GM18498 (cell line): ENCODE results near the gene FBLIM1.

ENCODE experiments used
- ATAC-seq: cut with Tn5 transposase; IDR thresholded peaks from one replicate; pipeline ENCODE4 v1.9.1; 2021; ENCODE audit warnings: mild to moderate bottlenecking, moderate library complexity; ENCODE audit not compliant: unreplicated experiment

Gene FBLIM1, protein sequence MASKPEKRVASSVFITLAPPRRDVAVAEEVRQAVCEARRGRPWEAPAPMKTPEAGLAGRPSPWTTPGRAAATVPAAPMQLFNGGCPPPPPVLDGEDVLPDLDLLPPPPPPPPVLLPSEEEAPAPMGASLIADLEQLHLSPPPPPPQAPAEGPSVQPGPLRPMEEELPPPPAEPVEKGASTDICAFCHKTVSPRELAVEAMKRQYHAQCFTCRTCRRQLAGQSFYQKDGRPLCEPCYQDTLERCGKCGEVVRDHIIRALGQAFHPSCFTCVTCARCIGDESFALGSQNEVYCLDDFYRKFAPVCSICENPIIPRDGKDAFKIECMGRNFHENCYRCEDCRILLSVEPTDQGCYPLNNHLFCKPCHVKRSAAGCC

DNA sequence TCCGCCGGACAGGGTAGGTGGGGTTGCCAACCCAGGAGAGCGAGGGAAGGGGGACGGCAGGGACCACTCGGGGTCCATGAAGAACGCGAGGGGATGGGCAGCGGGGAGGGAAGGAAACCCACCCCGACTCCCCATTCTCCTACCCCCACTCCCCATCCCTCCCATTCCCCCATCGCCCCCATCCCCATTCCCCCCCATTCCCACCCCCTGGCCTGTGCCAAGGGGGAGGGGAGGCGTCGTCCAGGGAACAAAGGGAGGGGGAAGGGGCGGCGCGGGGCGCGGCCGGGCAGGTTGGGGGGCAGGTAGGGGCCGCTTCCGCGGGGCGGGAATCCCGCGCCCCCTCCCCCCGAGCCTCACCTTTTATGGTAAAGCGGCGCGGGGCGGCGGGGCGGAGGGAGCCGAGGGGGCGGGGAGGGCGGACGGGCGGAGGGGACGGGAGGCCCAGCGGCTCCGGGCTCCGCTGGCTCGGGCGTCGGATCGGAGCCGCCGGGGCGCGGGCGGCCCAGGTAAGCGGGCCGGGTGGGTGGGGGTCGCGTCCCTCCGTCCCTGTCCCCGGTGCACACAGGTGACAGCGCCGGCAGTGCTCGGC lies at the start of gene FBLIM1:
FBLIM1 (plus strand) TSS at position 453 of the 589 bp plus-strand sequence. CDS start 6,189 bp downstream, outside the sequence.
- ATAC-seq: no peak

DNA sequence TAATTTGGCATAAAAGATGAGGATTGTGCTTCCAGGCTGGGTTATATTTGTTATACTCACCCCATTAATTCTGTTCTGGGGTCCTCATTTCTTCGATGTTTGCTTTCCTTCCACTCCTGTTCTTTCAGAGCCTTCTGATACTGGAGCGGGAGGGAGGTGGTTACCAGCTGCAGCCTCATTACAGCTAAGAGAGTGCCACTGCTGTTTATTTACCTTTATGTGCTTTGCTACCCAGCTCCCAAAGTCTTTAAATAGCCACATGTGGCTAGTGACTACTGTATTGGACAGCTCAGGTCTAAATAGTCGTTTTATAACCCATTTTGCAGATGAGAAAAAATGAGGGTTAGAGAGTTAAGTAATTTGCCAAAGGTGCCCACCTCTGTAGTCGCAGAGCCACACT lies 49.4 kb upstream of the FBLIM1 start:
- ATAC-seq: no peak

DNA sequence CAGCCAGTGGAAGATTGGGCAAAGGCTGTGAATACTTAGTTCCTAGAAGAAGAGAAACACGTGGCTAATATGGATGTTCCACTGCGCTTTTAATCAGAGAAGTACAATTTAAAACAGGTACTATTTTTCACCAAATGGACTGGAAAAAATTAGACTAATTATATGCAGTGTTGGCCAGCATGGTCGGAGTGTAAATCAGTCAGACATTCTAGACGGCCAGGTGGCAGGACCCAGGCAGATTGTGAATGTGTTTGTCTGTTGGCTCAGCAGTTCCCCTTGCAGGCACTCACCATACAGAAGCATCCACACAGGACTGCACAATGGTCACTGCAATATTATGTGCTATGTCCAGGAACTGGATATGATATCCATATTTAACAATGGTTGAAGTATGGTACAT lies 46.4 kb upstream of the FBLIM1 start:
- ATAC-seq: no peak

DNA sequence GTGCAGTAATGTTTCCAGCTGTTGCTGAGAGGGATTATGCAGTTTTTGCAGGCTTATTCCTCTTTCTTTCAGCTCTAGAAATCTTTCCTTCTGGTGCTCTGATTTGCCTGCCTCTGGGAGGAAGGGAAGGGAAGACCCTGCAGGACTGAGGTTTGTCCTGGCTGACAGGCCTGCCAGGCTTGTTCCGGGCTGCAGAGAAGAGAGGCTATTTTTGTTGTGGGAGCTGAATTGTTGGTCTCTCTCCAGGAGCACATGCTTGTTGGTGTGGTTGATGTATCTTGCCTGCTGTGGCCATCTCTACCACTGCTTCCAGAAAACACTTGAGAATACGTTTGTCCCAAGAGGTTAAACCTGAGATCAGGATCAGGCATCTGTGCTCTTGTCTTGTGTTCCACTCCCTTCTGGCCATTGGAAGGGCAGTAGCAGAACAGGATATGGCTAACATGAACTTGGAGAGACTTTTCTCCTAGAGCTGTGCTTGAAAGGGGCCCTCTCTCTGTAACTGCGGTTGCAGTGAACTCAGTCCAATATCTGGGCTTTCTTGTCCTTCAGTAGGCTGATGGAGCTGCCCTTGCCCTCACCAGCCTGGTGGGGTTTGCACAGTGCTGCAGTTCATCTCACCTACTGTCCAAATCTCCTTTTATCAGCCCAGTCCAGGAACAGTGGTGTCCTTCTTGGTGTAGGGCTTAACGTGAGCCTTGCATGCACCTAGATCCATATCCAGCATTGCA lies 44.0 kb upstream of the FBLIM1 start:
- ATAC-seq: no peak

DNA sequence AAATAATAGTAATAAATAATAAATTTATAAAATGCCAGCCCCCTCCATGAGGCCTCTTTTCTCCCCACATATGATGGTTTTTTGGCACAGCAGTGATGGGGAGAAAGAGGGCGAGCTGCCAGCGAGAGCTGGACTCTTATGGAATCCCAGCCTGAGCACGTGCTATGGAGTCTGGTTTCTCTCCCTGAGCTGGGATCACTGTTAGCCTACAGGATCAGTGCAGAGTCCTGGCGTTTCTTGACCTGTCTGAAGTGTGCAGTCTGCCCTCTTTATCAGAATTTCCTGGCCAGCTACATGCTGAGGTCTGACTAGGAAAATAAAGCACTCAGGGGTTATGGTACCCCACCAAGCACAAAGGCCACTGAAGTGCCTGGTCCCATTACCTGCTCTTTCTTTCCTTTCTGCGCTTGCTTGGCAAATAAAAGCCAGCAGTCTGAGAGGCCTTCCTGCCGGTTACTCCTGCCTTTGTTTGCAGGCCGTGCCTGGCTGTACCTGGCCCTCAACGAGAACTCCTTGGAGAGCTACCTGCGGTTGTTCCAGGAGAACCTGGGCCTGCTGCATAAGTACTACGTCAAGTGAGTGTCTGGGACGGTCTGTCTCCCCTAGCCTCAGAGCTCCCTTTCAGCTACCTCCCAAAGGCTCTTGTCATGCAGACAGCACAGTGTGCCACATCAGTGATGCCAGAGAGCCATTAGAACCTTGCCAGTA lies 41.0 kb upstream of the FBLIM1 start:
- no peak for ATAC-seq

DNA sequence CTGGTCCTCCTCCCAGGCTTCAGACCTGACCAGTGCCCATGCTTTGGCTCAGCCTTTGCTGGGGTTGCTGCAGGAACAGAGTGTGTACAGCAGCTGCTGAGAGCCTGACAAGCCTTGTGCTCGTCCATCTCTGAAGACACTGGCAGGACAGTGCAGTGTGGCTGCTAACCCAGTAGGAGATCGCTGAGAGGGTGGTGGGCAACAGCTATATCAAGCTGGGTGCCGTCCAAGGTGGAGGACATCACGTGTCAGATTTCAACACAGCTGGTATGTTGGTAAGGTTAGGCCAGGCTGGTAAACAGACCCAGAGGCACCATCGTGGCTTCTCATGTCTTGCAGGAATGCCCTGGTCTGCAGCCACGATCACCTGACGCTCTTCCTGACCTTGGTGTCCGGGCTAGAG lies 40.4 kb upstream of the FBLIM1 start:
- no peak for ATAC-seq

DNA sequence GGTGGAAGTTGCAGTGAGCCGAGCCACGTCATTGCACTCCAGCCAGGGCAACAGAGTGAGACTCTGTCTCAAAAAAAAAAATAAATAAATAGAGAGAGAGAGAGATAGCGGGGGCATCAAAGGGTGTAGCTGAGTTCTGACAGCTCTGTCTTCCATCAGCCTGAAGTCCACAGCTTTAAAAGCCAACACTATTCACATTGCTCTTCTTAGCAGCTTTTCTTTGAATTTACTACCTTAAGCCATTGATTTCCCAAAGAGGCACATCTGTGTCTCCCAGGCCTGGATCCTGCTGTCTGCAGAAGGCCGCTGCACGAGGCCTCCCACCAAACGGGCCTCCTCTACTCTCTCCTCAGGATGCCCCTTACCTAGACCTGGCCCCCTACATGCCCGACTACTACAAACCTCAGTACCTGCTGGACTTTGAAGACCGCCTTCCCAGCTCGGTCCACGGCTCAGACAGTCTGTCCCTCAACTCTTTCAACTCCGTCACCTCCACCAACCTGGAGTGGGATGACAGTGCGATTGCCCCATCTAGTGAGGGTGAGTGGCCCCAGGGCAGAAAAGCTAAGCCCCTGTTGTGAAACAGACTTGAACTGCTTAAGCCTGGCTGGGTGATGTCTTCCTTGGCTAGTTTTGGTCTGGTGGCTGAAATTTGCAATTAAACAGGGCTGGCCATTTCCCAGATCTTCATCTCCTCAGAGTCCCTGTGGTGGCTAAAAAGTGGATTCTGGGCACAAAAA lies 39.0 kb upstream of the FBLIM1 start:
- no peak for ATAC-seq

DNA sequence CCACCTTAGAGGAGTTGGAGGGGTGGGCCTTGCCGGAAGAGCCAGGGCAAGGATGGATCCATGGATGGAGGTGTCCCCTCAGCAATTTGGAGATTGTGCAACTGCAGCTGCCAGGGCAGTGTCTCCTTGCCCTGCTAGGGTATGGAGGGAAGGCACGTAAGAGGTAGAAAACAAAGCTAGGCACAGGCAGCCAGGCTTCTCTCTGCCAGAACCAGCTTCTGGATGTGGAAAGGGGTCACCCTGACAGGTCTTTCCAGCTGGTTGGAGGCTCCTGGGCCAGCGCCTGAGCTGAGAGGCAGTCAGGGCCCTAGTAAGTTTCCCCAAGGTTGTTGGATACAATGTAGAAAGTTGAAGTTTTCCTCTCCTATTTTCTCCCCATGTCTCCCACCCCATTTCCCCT lies 37.7 kb upstream of the FBLIM1 start:
- no peak for ATAC-seq

DNA sequence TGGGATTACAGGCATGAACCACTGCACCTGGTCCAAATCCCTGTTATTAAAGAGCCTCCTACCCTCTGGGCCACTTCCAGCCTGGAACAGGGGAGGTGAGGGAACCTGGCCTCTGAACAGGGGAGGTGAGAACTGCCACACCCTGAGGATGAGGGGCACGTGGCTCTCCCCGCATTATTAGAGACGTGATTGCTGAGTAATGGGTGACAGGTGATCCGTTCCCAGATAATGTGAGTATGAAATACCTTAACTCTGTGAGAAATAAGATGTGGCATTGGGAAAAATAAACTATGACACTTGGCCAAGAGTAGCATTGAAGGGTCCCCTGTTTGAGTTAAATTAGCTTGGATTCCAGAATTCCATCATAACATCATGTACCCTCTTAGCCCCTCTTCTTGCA lies 36.2 kb upstream of the FBLIM1 start:
- no peak for ATAC-seq

DNA sequence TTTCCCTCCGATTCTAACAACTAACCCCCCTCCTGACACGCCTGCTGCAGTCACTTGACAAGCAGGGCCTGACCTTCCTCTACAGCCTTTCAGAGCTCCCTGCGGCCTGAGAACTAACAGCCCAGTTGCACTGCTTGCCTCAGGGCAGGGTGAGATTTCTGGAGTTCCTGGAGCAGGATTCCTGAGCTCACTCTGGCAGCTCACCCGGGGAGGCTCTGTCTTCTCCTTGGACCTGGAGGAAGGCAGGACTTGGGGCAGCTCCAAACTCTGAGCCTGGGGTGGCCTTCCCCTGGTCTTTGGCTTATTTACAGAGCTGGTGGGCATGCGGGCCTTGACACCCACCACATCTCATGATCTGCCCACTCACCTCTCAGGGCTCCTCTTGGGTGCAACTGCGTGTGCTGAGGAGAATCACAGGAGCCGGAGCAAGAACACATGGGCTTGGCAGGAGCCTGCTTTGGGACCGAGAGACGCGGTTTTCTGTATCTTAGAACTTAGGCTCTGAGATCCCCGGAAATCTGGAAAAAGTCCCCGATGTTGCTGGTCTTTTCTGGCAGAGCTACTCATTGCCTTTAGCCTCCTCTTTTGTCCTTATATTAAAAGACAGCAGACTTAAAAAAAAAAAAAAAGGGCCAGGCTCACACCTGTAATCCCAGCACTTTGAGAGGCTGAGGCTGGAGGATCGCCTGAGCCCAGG lies 35.6 kb upstream of the FBLIM1 start:
- no peak for ATAC-seq

DNA sequence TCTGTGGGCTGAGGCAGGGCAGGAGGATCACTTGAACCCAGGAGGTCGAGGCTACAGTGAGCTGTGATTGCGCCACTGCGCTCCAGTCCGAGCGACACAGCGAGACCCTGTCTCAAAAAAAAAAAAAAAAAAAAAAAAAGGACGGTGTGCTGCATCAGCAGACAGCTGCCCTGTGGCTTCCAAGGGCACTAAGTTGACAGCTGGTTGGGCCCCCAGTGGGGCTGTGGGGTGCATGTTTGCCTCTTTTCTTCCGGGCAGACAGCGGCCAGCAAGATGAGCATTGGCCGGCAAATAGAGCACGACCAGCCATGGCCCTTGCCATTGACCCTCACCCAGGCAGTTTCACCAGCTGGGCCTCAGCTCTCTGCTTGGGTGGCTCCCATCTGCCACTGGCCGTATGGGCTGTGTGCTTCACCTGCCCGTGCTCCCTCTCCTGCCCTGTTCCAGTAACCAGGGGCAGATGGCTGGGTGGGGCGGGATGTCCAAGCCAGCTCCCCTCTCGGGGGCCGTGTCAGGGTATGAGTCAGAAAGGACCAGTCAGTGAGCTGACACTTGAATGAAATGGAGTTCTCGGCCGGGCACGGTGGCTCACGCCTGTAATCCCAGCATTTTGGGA lies 34.9 kb upstream of the FBLIM1 start:
- ATAC-seq: no peak

DNA sequence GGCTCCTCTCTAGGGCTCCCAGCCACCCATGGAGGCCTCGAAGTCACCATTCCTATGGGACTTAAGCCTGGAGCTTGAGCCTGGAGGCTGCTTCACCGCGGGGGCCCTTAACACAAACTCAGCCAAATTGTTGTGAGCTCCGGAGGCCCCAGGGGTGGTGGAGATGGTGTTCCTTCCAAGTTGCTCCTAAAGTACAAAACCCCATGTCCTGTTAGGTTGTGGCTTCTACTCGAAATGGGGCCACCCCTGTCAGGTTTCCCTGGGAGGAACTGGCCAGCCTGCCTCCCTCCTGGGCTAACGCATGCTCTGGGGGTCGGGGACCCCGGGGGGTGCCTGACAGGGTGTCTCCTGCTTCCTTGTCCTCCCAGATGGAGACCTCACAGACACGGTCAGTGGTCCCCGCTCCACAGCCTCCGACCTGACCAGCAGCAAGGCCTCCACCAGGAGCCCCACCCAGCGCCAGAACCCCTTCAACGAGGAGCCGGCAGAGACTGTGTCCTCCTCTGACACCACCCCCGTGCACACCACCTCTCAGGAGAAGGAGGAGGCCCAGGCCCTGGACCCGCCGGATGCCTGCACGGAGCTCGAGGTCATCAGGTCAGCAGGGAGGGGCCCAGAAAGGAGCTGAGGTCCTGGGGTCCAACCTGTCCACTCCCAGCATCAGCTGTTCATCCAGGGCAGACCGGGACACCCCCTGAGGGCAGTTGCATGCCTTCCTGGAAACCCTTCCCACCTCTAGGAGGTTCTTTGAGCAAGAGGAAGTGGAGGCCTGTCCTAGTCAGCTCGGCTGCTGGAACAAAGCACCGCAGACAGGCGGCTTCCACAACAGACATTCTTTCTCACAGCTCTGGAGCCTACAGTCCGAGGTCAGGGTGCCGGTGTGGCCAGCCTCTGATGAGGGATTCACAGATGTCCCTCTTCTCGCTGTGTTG lies 33.4 kb upstream of the FBLIM1 start:
- ATAC-seq: no peak

DNA sequence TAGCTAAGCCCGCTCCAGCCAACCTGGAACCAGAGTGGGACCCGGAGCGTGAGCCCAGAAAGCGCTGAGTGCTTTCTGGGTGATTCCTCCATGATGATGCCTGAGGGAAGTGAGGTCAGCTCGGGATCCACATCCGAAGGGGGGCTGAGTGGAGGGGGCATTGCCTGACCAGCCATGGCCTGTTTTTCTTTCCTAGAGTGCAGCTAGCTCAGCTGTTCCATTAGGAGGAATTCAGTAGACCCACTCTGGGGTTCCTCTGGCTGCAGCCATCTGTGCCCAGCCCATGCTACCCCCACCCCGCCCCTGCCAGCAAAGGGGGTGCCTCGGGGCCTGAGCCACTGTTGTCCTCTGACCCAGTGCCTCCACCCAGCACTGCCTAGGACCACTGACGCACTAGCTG lies 32.1 kb upstream of the FBLIM1 start:
- no peak for ATAC-seq

DNA sequence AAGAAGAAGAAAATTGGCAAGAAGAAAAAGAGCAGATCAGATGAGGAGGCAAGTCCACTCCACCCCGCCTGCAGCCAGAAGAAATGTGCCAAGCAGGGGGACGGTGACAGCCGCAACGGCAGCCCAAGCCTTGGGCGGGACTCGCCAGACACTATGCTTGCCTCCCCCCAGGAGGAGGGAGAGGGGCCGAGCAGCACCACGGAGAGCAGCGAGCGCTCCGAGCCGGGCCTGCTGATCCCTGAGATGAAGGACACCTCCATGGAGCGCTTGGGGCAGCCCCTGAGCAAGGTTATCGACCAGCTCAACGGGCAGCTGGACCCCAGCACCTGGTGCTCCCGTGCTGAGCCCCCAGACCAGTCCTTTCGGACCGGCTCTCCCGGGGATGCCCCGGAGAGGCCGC lies 31.6 kb upstream of the FBLIM1 start:
- no peak for ATAC-seq

DNA sequence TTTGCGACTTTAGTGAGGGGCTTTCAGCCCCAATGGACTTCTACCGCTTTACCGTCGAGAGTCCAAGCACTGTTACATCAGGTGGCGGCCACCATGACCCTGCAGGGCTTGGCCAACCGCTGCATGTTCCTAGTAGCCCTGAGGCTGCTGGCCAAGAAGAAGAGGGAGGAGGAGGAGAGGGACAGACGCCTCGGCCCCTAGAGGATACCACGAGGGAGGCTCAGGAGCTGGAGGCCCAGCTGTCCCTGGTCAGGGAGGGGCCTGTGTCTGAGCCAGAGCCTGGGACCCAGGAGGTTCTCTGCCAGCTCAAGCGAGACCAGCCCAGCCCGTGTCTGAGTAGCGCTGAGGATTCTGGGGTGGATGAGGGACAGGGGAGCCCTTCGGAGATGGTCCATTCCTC lies 31.2 kb upstream of the FBLIM1 start:
- ATAC-seq: no peak

DNA sequence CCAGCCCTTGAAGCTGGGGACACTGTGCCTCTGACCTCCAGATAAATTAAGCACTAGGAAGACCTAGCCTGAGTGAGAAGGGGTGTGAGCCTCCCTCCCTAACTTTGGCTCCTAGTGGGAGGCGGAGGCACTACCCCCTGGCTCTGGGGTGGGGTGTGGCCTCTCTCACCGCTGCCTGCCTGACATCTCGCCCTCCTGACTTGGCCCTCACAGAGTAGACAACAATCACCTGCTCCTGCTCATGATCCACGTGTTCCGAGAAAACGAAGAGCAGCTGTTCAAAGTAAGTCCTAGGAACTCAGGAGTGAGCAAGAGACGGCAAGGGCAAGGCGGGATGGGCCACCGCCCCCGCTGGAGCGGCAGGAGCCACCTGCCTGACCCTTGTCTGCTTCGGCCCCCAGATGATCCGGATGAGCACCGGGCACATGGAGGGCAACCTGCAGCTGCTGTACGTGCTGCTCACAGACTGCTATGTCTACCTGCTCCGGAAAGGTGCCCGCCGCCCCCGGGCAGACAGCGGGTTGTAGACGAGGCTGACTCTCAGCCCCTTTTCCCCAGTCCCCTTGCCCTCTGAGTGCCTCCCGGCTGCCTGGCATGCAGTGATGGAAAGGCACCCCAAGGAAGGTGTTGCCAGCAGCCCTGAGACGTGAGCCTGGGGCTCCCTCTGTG lies 30.6 kb upstream of the FBLIM1 start:
- no peak for ATAC-seq

DNA sequence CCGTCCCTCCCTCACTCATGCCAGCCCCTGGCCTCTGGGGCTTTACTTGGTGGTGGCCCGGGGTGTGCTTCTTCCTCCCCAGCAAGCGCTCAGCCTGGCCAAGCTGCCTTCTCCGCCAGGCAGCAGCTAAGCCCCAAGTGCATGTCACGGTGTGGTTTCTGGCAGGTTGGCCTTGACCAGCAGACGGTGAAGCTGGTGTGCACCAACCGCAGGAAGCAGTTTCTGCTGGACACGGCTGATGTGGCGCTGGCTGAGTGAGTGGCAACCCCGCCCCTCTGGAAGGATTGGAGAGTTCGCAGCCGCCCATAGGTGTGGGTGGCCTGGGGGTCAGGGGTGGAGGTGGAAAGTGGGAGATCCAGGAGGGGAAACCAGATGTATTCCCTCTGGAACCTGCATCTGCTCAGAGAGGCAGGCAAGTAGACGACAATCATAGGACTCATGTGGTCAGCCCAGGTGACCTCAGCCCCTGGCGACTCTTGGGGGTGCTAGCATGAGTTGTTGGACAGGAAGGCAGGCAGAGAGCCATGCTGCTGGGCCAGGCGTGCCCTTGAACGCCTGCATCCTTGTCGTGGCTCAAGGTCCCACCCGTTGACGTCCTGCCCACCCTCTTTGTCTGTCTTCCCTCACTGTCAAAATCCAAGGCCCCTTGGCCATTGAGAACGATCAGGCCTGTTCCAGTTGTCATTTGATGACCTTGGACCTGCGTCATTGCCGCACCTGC lies 29.5 kb upstream of the FBLIM1 start:
- ATAC-seq: no peak
